ENCODE results near the gene UBTD2.
"Not testable (repeated sequence)": the region's sequence is repeated elsewhere in the genome, so short reads cannot be mapped to it uniquely, and the experiment has no call there.

UBTD2 gene, protein sequence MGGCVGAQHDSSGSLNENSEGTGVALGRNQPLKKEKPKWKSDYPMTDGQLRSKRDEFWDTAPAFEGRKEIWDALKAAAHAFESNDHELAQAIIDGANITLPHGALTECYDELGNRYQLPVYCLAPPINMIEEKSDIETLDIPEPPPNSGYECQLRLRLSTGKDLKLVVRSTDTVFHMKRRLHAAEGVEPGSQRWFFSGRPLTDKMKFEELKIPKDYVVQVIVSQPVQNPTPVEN

DNA sequence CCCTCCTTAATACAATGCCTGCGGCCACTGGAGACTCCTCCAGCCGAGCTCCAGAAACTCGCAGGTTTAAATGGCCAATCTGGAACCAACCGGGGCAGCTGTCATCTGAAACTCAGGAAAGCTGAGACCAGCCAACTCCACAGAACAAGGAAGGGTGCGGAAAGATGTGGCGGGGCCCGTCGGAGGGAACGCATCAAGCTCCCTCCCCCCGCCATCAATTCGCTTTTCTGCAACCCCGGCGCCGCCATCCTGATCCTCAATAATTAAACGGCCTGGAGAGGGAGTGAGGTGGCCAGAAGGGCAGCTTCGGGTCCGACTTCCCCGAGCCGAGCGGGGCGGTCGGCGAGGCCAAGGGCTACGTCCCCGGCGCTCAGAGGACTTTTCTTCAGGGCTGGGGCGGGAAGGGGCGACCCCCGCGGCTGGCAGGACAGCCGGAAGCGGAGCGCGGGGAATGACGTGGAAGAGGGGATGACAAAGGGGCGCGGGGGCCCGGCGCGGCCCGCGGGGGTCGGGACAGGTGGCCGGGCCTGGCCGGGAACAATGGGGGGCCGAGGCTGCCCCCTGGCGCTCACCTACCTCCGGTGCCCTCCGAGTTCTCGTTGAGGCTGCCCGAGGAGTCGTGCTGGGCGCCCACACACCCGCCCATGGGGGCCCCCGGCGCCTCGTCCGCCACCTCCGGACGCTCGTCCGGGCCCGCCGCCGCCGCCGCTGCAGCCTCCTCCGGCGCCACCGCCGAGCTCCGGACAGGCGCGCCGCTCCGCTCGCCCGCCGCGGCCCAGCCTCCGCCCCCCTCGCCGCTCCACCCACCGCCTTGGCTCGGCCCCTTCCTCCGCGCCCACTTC is at the start of gene UBTD2:
TSS of gene UBTD2 (minus strand) at position 745 of the 842 bp plus-strand sequence. CDS start at position 646, 99 bp downstream.
- TF ChIP-seq CTCF (IDR thresholded peaks at IDR 0.05; ENCODE audit: control insufficient read depth, extremely low read depth, insufficient read depth), result peak; percentile 41
- DNase-seq (ENCODE audit: low read depth), result peak; percentile 38
- peak within 1 kb of the TSS; percentile 72 for H3K4me3 ChIP-seq (ENCODE audit: low read depth, low read length)

DNA sequence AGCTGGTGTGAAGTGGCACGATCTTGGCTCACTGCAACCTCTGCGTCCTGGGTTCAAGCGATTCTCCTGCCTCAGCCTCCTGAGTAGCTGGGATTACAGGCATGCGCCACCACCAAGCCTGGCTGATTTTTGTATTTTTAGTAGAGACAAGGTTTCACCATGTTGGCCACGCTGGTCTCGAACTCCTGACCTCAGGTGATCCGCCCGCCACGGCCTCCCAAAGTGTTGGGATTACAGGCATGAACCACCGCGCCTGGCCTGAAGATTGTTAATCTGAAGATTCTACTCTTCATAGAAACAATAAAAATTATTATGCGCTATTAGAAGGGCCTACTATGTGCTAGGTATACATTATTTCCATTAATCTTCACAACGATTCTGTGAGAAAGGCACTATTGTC is 43.3 kb upstream of the UBTD2 start:
- H3K4me3 ChIP-seq (ENCODE audit: low read depth, low read length); DNase-seq (ENCODE audit: low read depth): not testable (repeated sequence)

DNA sequence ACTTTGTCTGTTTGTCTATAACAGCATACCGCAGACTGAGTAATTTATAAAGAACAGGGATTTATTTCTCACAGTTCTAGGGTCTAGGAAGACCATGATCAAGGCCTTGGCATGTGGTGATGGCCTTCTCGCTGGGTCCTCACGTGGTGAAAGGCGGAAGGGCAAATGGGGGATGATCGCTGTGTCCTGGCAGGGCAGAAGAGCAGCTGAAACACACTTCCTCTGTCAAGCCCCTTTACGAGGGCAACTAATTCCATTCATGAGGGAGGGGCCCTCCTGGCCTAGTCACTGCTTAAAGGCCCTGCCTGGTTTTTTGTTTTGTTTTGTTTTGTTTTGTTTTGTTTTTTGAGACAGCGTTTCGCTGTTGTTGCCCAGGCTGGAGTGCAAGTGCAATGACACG is 41.9 kb upstream of the UBTD2 start:
- DNase-seq (ENCODE audit: low read depth), result no peak
- TF ChIP-seq CTCF (IDR thresholded peaks at IDR 0.05; ENCODE audit: control insufficient read depth, extremely low read depth, insufficient read depth), result no peak

GRCh38 chr5:172322028-172322965 is 38.7 kb upstream of the UBTD2 start:
- DNase-seq (ENCODE audit: low read depth), result no peak
- TF ChIP-seq CTCF (IDR thresholded peaks at IDR 0.05; ENCODE audit: control insufficient read depth, extremely low read depth, insufficient read depth), result no peak
- no peak overlapping the region for H3K4me3 ChIP-seq (ENCODE audit: low read depth, low read length)

More for the DNA sequence above, 41.9 kb upstream of the UBTD2 start:
- H3K4me3 ChIP-seq (ENCODE audit: low read depth, low read length), result no peak overlapping the region

- H3K4me3 ChIP-seq (ENCODE audit: low read depth, low read length), result no peak overlapping the region
- no peak for DNase-seq (ENCODE audit: low read depth)
- no peak for TF ChIP-seq CTCF (IDR thresholded peaks at IDR 0.05; ENCODE audit: control insufficient read depth, extremely low read depth, insufficient read depth)
Measured at GRCh38 chr5:172321593-172321992, 38.0 kb upstream of the UBTD2 start.

DNA sequence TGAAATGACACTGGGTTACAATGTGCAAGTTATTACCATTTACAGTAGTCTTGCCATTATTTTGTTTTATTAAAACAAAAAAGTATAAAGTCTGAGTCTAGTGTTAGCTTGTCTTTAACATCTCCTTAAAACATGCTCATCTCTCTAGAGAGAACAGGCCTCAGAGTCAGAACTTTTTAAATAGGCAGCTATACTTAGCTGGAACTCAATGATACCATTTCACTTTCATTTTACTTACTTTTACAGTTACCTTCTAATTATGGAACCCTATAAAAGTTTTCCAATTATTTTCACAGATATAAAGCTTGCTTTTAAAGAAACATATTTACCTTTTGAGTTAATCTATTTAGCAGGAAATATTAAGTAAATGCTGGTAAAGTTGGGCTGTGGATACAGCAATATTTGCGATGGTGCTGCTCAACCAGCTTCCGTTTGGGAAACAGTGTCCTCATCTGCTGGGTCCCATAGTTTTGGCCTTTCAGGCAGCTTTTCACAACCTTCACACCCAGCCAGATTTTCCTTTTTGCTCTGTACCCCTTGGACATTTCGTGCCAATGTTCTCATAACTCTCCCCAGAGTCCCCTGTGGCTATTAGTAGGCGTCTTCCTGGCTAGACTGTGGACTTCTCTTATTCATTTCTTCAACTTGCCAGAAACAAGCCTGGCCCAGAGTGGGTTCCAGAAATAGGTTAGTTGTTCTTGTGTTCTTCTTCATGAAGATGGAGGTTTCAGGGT is 36.3 kb upstream of the UBTD2 start:
- no peak overlapping the region for H3K4me3 ChIP-seq (ENCODE audit: low read depth, low read length)
- TF ChIP-seq CTCF (IDR thresholded peaks at IDR 0.05; ENCODE audit: control insufficient read depth, extremely low read depth, insufficient read depth), result no peak
- no peak for DNase-seq (ENCODE audit: low read depth)

All from LNCaP clone FGC (cell line).